Measurements from ENCODE around the gene EGFR.

The EGFR gene

DNA sequence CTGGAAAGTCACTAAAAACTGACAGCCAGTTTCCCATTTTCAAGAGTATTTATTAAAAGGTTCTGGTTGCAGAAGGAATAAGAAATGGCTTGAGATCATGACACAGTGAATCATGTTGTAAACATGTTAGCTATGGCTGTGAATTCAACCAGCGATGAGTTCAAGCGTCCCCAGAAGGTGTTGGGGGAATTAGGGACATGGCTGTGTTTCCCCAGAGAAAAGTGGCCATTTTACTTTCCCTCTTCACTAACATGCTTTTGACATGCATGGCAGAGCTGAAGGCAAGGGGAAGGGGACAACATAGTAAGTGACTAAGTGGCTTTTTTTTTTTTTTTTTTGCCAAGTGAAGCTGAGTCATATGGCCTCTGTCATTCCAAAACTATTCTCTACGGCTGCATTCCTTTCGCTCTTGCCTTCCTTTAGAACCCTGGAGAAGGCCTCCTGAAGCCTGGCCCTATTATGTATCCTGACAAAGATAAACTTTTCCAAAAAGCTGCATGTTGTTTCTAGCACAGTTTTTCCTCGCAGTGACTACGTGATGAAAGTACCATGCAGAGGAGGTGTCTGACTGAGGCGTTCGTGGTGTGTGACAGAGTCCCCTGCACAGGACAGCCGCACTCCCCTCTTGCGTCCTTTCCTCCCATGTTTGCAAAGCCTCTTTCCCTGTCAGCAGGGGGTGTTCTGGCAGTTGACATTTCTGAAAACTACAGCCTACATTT, 46.9 kb downstream of the EGFR start:
- no peak for DNase-seq

DNA sequence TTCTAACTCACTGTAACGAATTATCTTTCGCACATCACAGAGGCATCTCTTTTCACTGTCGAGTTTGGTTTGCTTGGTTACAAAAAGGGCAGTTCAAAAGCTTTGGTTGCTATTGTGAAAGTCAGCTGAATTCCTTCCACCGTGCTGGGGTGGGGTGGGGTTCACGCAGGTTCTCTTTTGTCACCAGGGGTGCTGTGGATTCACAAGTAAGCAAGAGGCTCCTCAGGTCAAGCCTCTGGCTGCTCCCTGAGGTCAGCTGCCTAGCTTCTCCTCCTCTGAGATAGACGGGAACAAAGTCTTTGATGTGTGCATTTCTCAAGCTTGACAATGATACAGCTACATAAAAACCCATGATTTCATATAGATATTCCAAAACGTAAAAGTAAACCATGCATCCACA, 47.7 kb downstream of the EGFR start:
- no peak for DNase-seq

DNA sequence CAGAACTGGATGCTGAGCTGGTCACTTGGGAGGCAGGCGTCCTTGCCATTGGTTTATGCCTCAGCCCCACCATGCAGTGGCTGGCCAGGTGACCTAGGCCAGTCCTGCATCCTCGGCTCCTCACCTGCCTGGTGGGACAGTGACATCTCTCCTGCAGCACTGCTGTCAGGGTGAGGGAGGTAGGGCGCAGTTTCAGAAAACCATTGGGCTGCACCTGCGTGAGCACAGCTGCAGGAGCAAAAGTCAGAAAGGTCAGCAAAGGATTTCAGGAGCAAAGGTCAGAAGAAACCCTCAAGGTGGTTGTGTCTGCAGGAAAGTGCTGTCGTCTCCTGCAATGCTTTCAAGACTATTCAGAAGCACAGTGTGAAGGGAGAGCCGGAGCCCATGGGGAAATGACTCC, 48.1 kb downstream of the EGFR start:
- DNase-seq = no peak

DNA sequence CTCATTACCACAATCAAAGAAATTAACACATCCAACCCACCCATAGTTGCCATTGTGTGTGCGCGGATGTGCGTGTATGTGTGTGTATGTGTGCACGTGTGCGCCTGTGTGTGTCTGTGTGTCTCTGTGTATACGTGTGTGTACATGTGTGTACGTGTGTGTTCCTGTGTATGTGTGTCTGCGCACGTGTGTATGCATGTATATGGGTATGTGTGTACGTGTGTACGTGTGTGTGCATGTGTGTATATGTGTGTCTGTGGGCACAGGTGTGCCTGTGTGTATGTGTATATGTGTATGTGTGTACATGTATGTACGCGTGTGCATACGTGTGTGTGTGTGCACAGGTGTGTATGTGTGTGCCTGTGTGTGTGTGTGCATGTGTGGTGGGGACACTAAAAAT, 48.9 kb downstream of the EGFR start:
- DNase-seq = no peak

- no peak for DNase-seq
Observed at GRCh38 chr7:55069271-55069792, 50.5 kb downstream of the EGFR start.

- DNase-seq = no peak
Observed at GRCh38 chr7:55070271-55070743, 51.5 kb downstream of the EGFR start.

DNA sequence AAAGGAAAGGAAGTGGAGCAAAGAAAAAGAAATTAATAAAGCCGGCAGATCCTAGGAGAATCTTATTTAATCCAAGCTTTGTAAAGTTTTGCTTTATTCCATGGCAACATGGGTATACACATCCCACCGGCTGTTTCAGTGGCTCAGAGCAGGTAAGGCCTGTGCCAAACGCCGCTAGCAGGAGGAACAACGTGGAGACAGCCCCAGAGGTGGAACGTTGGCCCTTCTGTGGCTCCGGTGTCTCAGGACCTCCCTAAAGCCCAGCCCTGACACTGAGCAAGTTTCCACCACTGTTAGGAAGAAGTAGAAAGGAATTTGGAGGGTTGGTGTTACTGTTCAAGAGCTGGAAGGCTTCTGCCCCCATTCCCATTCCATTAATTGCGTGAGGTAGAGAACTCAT, 52.0 kb downstream of the EGFR start:
- DNase-seq = no peak

GRCh38 chr7:55071411-55072175, 52.8 kb downstream of the EGFR start:
- no peak for DNase-seq

- no peak for DNase-seq
Observed at GRCh38 chr7:55072251-55072650, 53.4 kb downstream of the EGFR start.

DNA sequence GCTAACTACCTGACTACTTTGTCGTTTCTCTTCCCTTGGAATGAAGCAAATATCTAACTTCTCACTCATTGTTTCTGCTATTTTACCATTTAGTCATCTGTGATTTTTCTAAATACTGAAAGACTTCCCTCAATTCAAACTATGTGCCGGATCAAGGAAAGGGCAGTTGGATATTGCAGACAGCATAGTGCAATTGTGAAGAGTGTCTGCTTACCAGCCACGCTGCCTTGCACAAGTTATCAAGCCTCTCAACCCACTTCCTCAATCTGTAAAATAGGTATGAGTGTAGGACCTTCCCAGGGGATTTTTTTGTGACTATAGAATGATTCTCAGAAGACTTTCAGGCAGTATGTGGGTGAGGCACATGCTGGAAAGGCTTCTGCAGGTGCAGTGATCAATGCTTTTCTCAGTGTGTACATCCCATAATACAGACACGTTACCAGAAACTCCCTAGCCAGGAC, 54.3 kb downstream of the EGFR start:
- DNase-seq = no peak

GRCh38 chr7:55073976-55074528, 55.2 kb downstream of the EGFR start:
- no peak for DNase-seq

- DNase-seq = no peak
Observed at GRCh38 chr7:55075464-55076021, 56.7 kb downstream of the EGFR start.

DNA sequence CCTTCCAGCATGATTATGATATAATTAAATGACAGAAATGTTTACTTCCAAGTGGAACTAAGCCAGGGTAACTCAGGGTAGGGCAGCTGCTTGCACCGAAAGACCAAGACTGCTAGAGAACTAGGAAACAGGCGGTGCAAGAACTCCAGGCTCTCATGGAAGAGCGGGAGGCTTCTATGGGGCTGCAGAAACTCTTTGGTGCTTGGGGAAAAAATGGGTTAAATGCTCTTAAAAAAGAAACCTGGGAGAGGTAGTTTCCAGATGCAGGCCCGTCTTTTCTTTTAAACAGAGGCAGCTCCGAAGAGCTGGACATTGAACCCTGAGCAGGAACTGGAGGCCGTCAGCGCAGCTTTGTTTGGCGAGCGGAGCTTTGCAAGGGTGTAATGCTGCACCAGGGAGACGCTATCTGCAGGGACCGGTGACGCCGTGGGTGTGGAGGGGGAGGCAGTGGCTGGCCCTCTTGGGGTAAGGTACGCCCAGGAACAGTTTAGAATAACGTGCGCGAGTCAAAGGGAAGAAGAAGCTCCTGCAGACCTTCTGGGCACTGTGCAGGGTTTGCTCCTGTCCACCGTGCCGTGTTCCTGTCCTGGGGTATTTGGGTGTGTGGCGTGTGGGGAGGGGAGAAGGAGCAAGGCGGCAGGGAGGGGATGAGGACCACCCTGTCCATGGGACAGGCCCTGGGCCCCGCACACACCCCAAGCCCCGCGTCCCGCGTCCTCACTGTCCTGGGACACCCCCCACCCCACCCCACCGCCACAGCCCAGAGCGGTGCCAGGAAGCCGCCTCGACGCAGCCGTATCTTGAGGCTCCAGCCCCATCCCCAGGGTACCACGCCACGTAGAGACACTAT, 59.0 kb downstream of the EGFR start:
- DNase-seq = no peak

GRCh38 chr7:55078465-55079372, 59.9 kb downstream of the EGFR start:
- no peak for DNase-seq

DNA sequence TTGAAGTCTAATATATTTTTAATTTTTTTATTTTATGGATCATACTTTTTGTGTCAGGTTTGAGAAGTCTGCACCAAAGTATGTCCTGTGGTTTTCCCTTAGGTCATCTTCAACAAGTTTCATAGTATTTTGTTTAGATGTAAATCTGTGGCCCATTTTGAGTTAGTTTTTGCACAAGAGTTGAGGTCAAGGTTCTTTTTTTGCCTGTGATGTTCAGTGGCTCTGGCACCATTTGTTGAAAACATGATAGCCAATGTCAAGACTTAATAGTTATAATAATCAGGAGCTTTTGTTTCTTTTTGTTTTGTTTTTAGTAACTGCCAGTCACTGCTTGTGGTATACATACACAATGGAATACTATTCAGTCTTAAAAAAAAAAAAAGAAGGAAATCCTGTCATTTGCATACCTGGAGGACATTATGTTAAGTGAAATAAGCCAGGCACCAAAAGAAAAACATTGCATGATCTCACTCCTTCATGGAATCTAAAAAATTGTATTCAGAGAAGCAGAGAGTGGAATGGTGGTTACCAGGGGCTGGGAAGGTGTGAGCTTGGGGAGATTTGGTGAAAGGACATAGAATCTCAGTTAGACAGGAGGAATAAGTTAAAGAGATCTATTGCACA, 61.3 kb downstream of the EGFR start:
- no peak for DNase-seq

DNA sequence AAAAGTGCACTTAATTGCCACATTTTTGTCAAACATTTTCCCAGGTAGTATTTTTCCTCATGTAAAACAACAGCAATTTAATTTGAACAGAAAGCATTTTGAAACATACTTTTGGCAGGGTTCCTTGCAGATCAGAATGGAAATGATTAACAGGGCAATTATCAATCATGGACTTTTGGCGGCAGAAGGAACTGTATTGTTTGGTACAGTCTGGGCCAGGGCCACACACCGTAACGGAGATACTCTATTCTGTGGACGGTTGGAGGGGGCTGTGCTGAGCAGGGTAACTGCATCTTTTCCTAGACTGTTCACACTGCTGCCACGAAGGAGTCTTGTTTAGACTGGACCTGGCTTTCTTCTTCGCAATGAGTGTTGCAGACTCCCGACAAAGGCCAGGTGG, 62.3 kb downstream of the EGFR start:
- DNase-seq = no peak

DNA sequence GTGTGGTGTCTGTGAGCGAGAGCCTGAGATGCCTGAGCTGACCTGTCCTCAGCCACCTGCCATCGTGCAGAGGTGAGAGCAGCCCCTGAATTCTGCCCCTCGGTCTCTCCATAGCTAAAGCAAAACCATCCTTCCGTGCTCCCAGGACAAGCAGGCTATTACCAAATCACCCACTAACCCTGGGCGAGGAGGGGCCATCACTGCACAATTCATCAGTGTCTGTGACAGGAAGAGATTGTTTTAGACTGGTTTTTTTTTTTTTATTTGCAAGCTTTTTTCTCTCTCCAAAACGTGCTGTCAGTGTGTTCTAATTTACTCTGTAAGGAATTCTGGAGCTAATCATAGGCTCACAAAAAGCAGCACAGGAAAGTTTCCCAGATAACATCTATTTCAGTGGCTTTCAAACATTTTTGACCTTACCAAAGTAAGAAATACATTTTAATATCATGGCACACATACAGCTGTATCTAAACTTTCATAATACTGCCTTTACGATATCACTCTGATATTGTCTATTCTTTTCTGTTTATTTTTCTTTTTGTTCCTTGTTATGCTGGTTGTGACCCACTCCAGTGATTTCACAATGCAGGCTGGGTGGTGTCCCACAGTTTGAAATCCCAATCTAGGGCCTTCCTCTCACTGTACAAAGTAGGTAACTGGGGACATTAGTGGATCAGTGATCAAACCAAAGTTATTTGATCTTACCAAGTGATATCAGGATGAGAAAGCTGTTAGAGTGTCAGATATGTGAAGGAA, 62.8 kb downstream of the EGFR start:
- DNase-seq = no peak

DNA sequence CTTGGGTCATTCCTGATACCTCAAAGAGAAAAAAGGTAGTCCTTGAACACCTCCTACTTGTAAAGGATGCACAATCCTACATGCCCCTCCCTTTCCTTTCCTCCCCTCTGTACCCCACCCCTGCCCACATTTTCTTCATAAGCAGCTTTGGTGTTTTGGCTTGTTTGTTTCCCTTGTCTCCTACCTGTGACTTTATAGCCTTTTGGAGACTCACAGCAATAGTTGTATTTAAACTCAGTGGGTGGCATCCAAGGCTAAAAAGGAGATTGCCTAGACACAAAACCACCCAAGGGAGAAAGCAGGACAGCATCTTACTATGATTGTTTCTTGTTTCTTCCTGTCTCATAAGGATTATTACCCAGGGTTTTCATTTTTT, 63.4 kb downstream of the EGFR start:
- no peak for DNase-seq

GRCh38 chr7:55083206-55083605, 64.4 kb downstream of the EGFR start:
- no peak for DNase-seq

DNA sequence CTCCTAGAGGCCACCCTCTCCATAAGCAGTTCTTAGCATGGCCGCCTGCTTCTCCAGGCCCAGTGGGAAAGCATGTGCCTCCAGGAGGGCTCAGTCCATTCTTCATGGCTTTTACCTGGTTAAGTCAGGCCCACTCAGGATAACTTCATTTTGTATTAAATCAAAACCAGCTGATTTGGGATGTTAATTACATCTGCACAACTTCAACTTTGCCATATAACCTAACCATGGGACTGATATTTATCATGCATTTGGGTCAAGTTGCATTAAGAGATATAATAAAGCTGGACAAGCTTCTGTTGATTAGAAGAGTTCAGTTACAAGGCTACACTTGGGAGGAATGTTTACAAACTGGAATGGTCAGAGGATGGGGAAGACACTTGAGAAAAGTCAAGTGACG, 65.5 kb downstream of the EGFR start:
- no peak for DNase-seq
